DOHH2 (cell line): ENCODE results near the gene SNX12.

Source experiments
- H3F3A ChIP-seq: fragments of 200-600 bp; sonication (generic), shearing (Covaris generic); 2 replicates; pipeline ENCODE4 v1.6.0; 2016; ENCODE audit warnings: antibody characterized with exemption, mild to moderate bottlenecking; ENCODE audit not compliant: control insufficient read depth, insufficient read depth
- H3K27ac ChIP-seq: fragments of 200-600 bp; sonication (generic); 2 replicates; pipeline ENCODE4 v1.5.1; 2014; ENCODE audit warnings: low read depth, mild to moderate bottlenecking, low read length, moderate library complexity
- H3K27me3 ChIP-seq: fragments of 200-600 bp; sonication (generic); 2 replicates; pipeline ENCODE4 v1.6.1; 2014; ENCODE audit warnings: mild to moderate bottlenecking, low read length, mixed read lengths; ENCODE audit not compliant: control insufficient read depth
- H3K36me3 ChIP-seq: fragments of 200-600 bp; sonication (generic); 2 replicates; pipeline ENCODE4 v1.6.1; 2014; ENCODE audit warnings: mild to moderate bottlenecking, low read length, moderate library complexity, mixed read lengths; ENCODE audit not compliant: control insufficient read depth
- H3K4me1 ChIP-seq: fragments of 200-600 bp; sonication (generic); 2 replicates; pipeline ENCODE4 v1.6.1; 2014; ENCODE audit warnings: mild to moderate bottlenecking, low read length, mixed read lengths; ENCODE audit not compliant: control insufficient read depth
- H3K4me2 ChIP-seq: fragments of 200-600 bp; sonication (generic); 2 replicates; pipeline ENCODE4 v1.6.0; 2014; ENCODE audit warnings: mild to moderate bottlenecking, low read length, moderate library complexity
- H3K4me3 ChIP-seq: fragments of 200-600 bp; sonication (generic); 2 replicates; pipeline ENCODE4 v1.5.1; 2014; ENCODE audit warnings: mild to moderate bottlenecking, low read length, mixed read lengths
- H3K79me2 ChIP-seq: fragments of 200-600 bp; sonication (generic); 2 replicates; pipeline ENCODE4 v1.6.1; 2014; ENCODE audit warnings: mild to moderate bottlenecking, low read length, mixed read lengths; ENCODE audit not compliant: control insufficient read depth
- H3K9me2 ChIP-seq: fragments of 200-600 bp; sonication (generic); replicated peaks from 2 replicates; pipeline ENCODE4 v1.6.1; 2014; ENCODE audit warnings: mild to moderate bottlenecking, low read length, mixed read lengths; ENCODE audit not compliant: control insufficient read depth
- H3K9me3 ChIP-seq: fragments of 200-600 bp; sonication (generic); 2 replicates; pipeline ENCODE4 v1.6.1; 2014; ENCODE audit warnings: antibody characterized with exemption, low read length, mixed read lengths; ENCODE audit not compliant: control insufficient read depth, insufficient read depth
- H4K20me1 ChIP-seq: fragments of 200-600 bp; sonication (generic); 2 replicates; pipeline ENCODE4 v1.6.0; 2014; ENCODE audit warnings: low read depth, mild to moderate bottlenecking, antibody characterized with exemption, low read length, moderate library complexity; ENCODE audit not compliant: control insufficient read depth, insufficient read depth
- CTCF ChIP-seq: fragments of 200-600 bp; sonication (generic); IDR thresholded peaks from one replicate; pipeline ENCODE4 v1.5.1; 2014; ENCODE audit warnings: antibody characterized with exemption, mild to moderate bottlenecking, low read depth, low read length; ENCODE audit not compliant: poor library complexity, severe bottlenecking
- EZH2phosphoT487 ChIP-seq: fragments of 200-600 bp; sonication (generic); IDR thresholded peaks from 2 replicates; pipeline ENCODE4 v1.6.1; 2017; ENCODE audit warnings: borderline replicate concordance, mild to moderate bottlenecking, antibody characterized with exemption, low read length, moderate library complexity, mixed read lengths

The SNX12 gene

GRCh38 chrX:71103110-71103983 is 35.2 kb upstream of the SNX12 start:
- H3F3A ChIP-seq: no peaks in the 10 kb centered on the region
- peaks cover 18% of the 10 kb centered on the region for H3K4me1 ChIP-seq
- peak overlapping the region; percentile 44; the same call in 1 of the 2 replicates for H3K4me3 ChIP-seq
- no peaks in the 10 kb centered on the region for H3K9me2 ChIP-seq
- H3K27ac ChIP-seq: no peak overlapping the region
- no peaks in the 10 kb centered on the region for H4K20me1 ChIP-seq
- no peaks in the 10 kb centered on the region for H3K27me3 ChIP-seq
- H3K36me3 ChIP-seq: no peaks in the 10 kb centered on the region
- TF ChIP-seq EZH2phosphoT487: no peak
- no peak for TF ChIP-seq CTCF
- H3K79me2 ChIP-seq: no peaks in the 10 kb centered on the region
- no peaks in the 10 kb centered on the region for H3K9me3 ChIP-seq
- peak overlapping the region; percentile 63 for H3K4me2 ChIP-seq

- Histone ChIP-seq H3K4me1 (peaks cover 18% of the 10 kb centered on the region), H3F3A (no peaks in the 10 kb centered on the region), H3K27me3 (no peaks in the 10 kb centered on the region), H4K20me1 (no peaks in the 10 kb centered on the region), H3K9me2 (no peaks in the 10 kb centered on the region), H3K79me2 (no peaks in the 10 kb centered on the region), H3K4me2 (no peak overlapping the region), H3K36me3 (no peaks in the 10 kb centered on the region), H3K4me3 (no peak overlapping the region), H3K27ac (no peak overlapping the region), H3K9me3 (no peaks in the 10 kb centered on the region)
- TF ChIP-seq EZH2phosphoT487: no peak
- no peak for TF ChIP-seq CTCF
Observed at GRCh38 chrX:71102292-71102691, 34.2 kb upstream of the SNX12 start.

GRCh38 chrX:71100581-71101505 is 32.7 kb upstream of the SNX12 start:
- Histone ChIP-seq H4K20me1 (no peaks in the 10 kb centered on the region), H3K4me2 (no peak overlapping the region), H3K36me3 (no peaks in the 10 kb centered on the region), H3K27me3 (no peaks in the 10 kb centered on the region), H3K4me1 (peaks cover 23% of the 10 kb centered on the region), H3K9me3 (no peaks in the 10 kb centered on the region), H3K4me3 (no peak overlapping the region), H3K27ac (no peak overlapping the region), H3K79me2 (no peaks in the 10 kb centered on the region), H3F3A (no peaks in the 10 kb centered on the region), H3K9me2 (no peaks in the 10 kb centered on the region)
- TF ChIP-seq EZH2phosphoT487 (no peak), CTCF (no peak)
